ENCODE measurements around the gene SLC8A2.
A peak's percentile ranks its signal among the peaks of the same experiment; 100 is the strongest.
"Not testable (repeated sequence)": the region's sequence is repeated elsewhere in the genome, so short reads cannot be mapped to it uniquely, and the experiment has no call there.

Gene SLC8A2

DNA sequence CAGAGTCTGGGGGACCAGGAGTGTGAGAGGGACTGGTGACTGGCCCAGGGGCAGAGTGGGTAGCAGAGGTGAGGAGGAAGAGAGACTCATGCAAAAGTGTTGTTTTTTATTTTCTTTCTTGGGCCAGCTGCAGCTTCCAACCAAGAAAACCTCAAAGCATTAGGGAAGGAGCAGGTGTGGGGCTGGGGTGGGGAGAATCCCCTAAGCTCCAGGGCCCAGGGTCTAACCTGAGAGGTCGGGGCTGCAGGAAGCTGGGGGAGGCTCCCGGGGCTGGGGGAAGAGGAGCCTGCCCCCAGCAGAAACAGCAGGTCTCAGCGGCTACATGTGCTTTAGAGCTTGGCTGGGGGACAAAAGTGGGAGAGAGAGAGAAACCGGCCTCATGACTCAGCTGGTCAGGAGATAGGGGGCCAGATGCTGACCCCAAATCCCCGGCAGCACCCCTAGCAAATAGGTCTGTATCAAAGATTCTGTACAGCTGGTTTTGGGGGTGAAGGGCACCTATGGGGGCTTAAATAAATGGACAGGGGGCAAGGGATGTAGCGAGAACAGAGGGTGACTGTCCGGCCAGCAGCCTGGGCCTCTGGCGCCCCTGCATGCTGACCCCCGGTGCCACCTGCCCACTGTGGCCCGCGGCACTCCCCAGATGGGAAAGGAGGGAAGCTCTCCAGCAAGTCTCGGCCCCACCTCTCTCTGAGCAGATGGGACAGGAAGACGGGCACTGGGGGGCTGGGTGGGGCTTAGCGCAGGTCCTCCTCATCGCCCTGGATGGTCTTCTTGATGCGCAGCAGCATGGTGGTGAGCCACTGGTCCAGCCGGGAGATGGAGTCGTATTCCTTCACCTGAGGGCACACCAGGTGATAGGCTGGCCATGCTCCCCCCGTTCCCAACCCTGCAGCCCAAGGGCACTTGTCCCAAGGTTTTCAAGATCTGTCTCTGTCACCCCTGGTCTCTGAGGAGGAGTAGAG lies 16.1 kb upstream of the SLC8A2 start:
- Histone ChIP-seq H3K27me3 (ENCODE audit: insufficient read depth, low read length) (no peaks in the 10 kb centered on the region), H3K4me1 (ENCODE audit: insufficient read depth, low read length, severe bottlenecking) (peaks cover 23% of the 10 kb centered on the region), H3K9ac (ENCODE audit: low read length) (no peak overlapping the region), H3K4me2 (ENCODE audit: low read length) (no peak overlapping the region), H3K36me3 (ENCODE audit: insufficient read depth, low read length) (peaks cover 29% of the 10 kb centered on the region; the same call in 1 of the 2 replicates), H4K20me1 (ENCODE audit: insufficient read depth, low read length) (no peaks in the 10 kb centered on the region), H3K79me2 (ENCODE audit: insufficient read depth, low read length) (no peaks in the 10 kb centered on the region), H3K27ac (ENCODE audit: low read depth, low read length, poor library complexity, severe bottlenecking) (peak overlapping the region; percentile 2), H3F3A (ENCODE audit: insufficient read depth, low read length) (no peaks in the 10 kb centered on the region), H3K9me3 (ENCODE audit: low read length) (no peaks in the 10 kb centered on the region), H2AFZ (ENCODE audit: low read length) (no peak overlapping the region), H3K9me2 (ENCODE audit: low read depth, low read length) (no peaks in the 10 kb centered on the region), H3K4me3 (ENCODE audit: low read depth, low read length, poor library complexity, severe bottlenecking) (no peak overlapping the region)
- TF ChIP-seq, protein P1, sequence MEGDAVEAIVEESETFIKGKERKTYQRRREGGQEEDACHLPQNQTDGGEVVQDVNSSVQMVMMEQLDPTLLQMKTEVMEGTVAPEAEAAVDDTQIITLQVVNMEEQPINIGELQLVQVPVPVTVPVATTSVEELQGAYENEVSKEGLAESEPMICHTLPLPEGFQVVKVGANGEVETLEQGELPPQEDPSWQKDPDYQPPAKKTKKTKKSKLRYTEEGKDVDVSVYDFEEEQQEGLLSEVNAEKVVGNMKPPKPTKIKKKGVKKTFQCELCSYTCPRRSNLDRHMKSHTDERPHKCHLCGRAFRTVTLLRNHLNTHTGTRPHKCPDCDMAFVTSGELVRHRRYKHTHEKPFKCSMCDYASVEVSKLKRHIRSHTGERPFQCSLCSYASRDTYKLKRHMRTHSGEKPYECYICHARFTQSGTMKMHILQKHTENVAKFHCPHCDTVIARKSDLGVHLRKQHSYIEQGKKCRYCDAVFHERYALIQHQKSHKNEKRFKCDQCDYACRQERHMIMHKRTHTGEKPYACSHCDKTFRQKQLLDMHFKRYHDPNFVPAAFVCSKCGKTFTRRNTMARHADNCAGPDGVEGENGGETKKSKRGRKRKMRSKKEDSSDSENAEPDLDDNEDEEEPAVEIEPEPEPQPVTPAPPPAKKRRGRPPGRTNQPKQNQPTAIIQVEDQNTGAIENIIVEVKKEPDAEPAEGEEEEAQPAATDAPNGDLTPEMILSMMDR (IDR thresholded peaks at IDR 0.05; ENCODE audit: low read length), result no peak

DNA sequence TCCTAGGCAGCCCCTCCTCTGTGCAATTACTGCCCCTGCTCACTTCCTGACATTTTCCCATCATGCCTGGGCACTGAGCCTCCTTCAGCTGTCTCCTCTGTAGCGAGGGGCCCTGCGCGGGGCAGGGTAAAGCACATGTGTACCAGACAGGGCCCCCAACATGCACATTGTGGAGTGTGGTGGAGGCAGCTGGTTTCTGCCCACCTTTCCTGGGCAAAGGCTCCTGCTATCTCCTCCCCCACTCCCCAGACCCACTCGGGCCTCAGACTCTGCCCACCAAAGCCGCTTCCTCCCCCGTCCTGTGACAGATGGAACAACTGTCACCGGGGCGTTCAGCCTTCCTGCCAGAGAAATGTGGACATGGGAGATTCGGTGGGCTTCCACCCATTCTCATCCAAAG lies 15.2 kb upstream of the SLC8A2 start:
- Histone ChIP-seq H2AFZ (ENCODE audit: low read length) (no peak overlapping the region), H4K20me1 (ENCODE audit: insufficient read depth, low read length) (no peaks in the 10 kb centered on the region), H3K27me3 (ENCODE audit: insufficient read depth, low read length) (no peaks in the 10 kb centered on the region), H3K27ac (ENCODE audit: low read depth, low read length, poor library complexity, severe bottlenecking) (peak overlapping the region; percentile 2), H3F3A (ENCODE audit: insufficient read depth, low read length) (no peaks in the 10 kb centered on the region), H3K9ac (ENCODE audit: low read length) (no peak overlapping the region), H3K9me2 (ENCODE audit: low read depth, low read length) (no peaks in the 10 kb centered on the region), H3K36me3 (ENCODE audit: insufficient read depth, low read length) (peaks cover 29% of the 10 kb centered on the region; the same call in 1 of the 2 replicates), H3K4me3 (ENCODE audit: low read depth, low read length, poor library complexity, severe bottlenecking) (no peak overlapping the region), H3K9me3 (ENCODE audit: low read length) (no peaks in the 10 kb centered on the region), H3K4me2 (ENCODE audit: low read length) (no peak overlapping the region), H3K4me1 (ENCODE audit: insufficient read depth, low read length, severe bottlenecking) (peaks cover 23% of the 10 kb centered on the region), H3K79me2 (ENCODE audit: insufficient read depth, low read length) (no peaks in the 10 kb centered on the region)
- TF ChIP-seq, protein P1 (IDR thresholded peaks at IDR 0.05; ENCODE audit: low read length), result no peak
- TF ChIP-seq EZH2 (IDR thresholded peaks at IDR 0.05; ENCODE audit: borderline replicate concordance, low read length), result no peak

DNA sequence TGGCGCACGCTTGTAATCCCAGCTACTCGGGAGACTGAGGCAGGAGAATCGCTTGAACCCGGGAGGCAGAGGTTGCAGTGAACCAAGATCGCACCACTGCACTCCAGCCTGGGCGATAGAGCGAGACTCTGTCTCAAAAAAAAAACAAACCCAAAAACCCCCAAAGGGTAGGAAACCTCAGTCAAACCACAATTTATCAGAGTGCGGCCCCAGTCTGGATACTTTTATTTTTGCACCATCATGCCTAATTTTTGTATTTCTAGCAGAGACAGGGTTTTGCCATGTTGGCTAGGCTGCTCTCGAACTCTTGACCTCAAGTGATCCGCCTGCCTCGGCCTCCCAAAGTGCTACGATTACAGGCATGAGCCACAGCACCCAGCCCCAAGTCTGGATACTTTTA lies 14.5 kb upstream of the SLC8A2 start:
- not testable (repeated sequence) for H3K4me3 ChIP-seq (ENCODE audit: low read depth, low read length, poor library complexity, severe bottlenecking); H3K4me2 ChIP-seq (ENCODE audit: low read length); H4K20me1 ChIP-seq (ENCODE audit: insufficient read depth, low read length); H3K79me2 ChIP-seq (ENCODE audit: insufficient read depth, low read length); H3F3A ChIP-seq (ENCODE audit: insufficient read depth, low read length); H3K27ac ChIP-seq (ENCODE audit: low read depth, low read length, poor library complexity, severe bottlenecking); H3K9me3 ChIP-seq (ENCODE audit: low read length); H3K27me3 ChIP-seq (ENCODE audit: insufficient read depth, low read length); H2AFZ ChIP-seq (ENCODE audit: low read length); H3K9me2 ChIP-seq (ENCODE audit: low read depth, low read length); H3K9ac ChIP-seq (ENCODE audit: low read length)
- H3K36me3 ChIP-seq (ENCODE audit: insufficient read depth, low read length), result peaks cover 29% of the 10 kb centered on the region; the same call in 1 of the 2 replicates
- H3K4me1 ChIP-seq (ENCODE audit: insufficient read depth, low read length, severe bottlenecking), result peaks cover 23% of the 10 kb centered on the region
